Testis (tissue), 2 donors: ENCODE measurements around the gene PLEKHM3.

Experiments
- CTCF ChIP-seq, 3 experiments: fragments of 450-650 bp in 2 of 3; fragments of 200-600 bp in 1 of 3; sonication (generic) in 1 of 3; IDR thresholded peaks; one replicate each; pipeline ENCODE4 v1.5.1; 2016 to 2019; ENCODE audit warnings: antibody characterized with exemption in 3 of 3, mild to moderate bottlenecking in 2 of 3, moderate library complexity in 1 of 3
- POLR2A ChIP-seq: fragments of 450-650 bp; IDR thresholded peaks from one replicate; pipeline ENCODE4 v1.6.1; 2017; ENCODE audit warnings: antibody characterized with exemption, mild to moderate bottlenecking, moderate library complexity

- TF ChIP-seq POLR2A (no peak), CTCF (IDR thresholded peaks at IDR 0.05) (no peak)
Observed at GRCh38 chr2:207911856-207912255, 113.5 kb downstream of the PLEKHM3 start.
